ENCODE measurements around the gene PIH1D2. TPM values are rescaled to one million over a fixed set of nuclear protein-coding genes. Genes with fewer than 3 reads are reported as not detected.

The PIH1D2 gene
- total RNA-seq, 1 experiment from 2014 or later = 0.85 TPM

DNA sequence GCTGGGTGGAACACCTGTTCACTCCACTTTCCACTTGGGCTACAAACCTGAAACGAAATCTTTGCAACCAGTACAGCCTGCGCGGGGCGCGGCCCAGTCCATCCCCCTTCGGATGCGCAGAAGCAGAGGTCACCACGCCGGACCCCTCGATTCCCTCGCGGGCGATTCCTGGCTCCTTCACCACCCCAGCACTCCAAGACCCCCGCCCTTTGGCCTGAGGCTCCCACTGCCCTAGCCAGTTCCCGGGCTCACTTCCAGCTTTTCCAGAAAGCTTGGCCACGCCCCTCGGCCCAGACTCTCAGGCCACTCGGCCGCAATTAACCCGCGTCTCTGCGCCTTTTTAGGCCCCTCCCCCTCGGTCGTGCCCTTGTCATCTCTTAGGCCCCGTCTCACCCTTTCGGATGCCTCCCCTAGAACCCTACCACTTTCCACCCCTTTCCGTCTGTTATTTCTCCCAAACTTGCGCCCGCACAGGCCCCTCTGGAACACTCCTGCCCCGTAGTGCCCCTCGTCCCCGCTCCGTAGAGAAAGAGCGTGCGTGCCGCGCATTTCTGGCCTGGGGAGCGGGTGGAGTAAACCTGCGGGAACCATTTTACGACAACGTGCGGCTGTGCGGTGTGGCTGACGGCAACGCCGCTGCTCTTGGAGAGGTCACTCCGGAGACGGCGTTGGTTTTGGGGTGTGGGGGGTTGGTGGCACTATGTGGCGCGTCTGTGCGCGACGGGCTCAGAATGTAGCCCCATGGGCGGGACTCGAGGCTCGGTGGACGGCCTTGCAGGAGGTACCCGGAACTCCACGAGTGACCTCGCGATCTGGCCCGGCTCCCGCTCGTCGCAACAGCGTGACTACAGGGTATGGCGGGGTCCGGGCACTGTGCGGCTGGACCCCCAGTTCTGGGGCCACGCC lies 48.8 kb downstream of the PIH1D2 start, which contains the start of gene DLAT (continued):
- no peak for TF ChIP-seq TEAD4 (CRISPR knock-in tag; IDR thresholded peaks at IDR 0.05)
- no peak; the same call in none of the 2 replicates for TF ChIP-seq FOXP4 (CRISPR knock-in tag; IDR thresholded peaks at IDR 0.05)

GRCh38 chr11:112024178-112024772 lies 49.5 kb downstream of the PIH1D2 start:
- POLR2A ChIA-PET = no interaction called here

GRCh38 chr11:112023104-112023503 lies 50.7 kb downstream of the PIH1D2 start:
- ChIA-PET POLR2A (no interaction called here), CTCF (interaction anchor here (0.6 to 1.2 kb wide), 6 partner anchors 41 to 176 kb away, joined by 3 to 7 read pairs (median 4); no protein-coding TSS in a partner anchor)
- DNase-seq (ENCODE audit: low spot score) (no peak), ATAC-seq (no peak)
- no peaks in the 10 kb centered on the region for H3K9me3 Mint-ChIP-seq
- H3K27ac Mint-ChIP-seq = no peak overlapping the region
- no peaks in the 10 kb centered on the region for H3K27me3 Mint-ChIP-seq (ENCODE audit: low read depth)
- H3K36me3 Mint-ChIP-seq = peaks cover 12% of the 10 kb centered on the region
- peaks cover 13% of the 10 kb centered on the region for H3K4me1 Mint-ChIP-seq
- peak overlapping the region; percentile 40 for H3K4me3 Mint-ChIP-seq
- TF ChIP-seq TCF7 (CRISPR knock-in tag; IDR thresholded peaks at IDR 0.05; ENCODE audit: low read depth) = no peak
- TF ChIP-seq NFE2L1 (CRISPR knock-in tag; IDR thresholded peaks at IDR 0.05) = no peak
- no peak for TF ChIP-seq PRRX2 (CRISPR knock-in tag; IDR thresholded peaks at IDR 0.05)
- TF ChIP-seq OVOL2 (CRISPR knock-in tag; IDR thresholded peaks at IDR 0.05; ENCODE audit: borderline replicate concordance) = no peak
- no peak for TF ChIP-seq FOXP1 (CRISPR knock-in tag; IDR thresholded peaks at IDR 0.05; ENCODE audit: borderline replicate concordance)
- TF ChIP-seq, protein P1, sequence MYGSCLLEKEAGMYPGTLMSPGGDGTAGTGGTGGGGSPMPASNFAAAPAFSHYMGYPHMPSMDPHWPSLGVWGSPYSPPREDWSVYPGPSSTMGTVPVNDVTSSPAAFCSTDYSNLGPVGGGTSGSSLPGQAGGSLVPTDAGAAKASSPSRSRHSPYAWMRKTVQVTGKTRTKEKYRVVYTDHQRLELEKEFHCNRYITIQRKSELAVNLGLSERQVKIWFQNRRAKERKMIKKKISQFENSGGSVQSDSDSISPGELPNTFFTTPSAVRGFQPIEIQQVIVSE (CRISPR knock-in tag; IDR thresholded peaks at IDR 0.05; ENCODE audit: borderline replicate concordance) = no peak
- TF ChIP-seq ATF6 (CRISPR knock-in tag; IDR thresholded peaks at IDR 0.05) = no peak
- TF ChIP-seq ZNF423 (CRISPR knock-in tag; IDR thresholded peaks at IDR 0.05) = no peak
- TF ChIP-seq, protein P2, sequence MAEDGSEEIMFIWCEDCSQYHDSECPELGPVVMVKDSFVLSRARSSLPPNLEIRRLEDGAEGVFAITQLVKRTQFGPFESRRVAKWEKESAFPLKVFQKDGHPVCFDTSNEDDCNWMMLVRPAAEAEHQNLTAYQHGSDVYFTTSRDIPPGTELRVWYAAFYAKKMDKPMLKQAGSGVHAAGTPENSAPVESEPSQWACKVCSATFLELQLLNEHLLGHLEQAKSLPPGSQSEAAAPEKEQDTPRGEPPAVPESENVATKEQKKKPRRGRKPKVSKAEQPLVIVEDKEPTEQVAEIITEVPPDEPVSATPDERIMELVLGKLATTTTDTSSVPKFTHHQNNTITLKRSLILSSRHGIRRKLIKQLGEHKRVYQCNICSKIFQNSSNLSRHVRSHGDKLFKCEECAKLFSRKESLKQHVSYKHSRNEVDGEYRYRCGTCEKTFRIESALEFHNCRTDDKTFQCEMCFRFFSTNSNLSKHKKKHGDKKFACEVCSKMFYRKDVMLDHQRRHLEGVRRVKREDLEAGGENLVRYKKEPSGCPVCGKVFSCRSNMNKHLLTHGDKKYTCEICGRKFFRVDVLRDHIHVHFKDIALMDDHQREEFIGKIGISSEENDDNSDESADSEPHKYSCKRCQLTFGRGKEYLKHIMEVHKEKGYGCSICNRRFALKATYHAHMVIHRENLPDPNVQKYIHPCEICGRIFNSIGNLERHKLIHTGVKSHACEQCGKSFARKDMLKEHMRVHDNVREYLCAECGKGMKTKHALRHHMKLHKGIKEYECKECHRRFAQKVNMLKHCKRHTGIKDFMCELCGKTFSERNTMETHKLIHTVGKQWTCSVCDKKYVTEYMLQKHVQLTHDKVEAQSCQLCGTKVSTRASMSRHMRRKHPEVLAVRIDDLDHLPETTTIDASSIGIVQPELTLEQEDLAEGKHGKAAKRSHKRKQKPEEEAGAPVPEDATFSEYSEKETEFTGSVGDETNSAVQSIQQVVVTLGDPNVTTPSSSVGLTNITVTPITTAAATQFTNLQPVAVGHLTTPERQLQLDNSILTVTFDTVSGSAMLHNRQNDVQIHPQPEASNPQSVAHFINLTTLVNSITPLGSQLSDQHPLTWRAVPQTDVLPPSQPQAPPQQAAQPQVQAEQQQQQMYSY (CRISPR knock-in tag; IDR thresholded peaks at IDR 0.05) = no peak
- no peak for TF ChIP-seq ZNF281 (CRISPR knock-in tag; IDR thresholded peaks at IDR 0.05)
- TF ChIP-seq KAT7 (CRISPR knock-in tag; IDR thresholded peaks at IDR 0.05; ENCODE audit: borderline replicate concordance) = no peak
- no peak for TF ChIP-seq TP53 (CRISPR knock-in tag; IDR thresholded peaks at IDR 0.05)

More at GRCh38 chr11:112024178-112024772, 49.5 kb downstream of the PIH1D2 start:
- peak overlapping the region; percentile 99 for H3K27ac Mint-ChIP-seq
- no peaks in the 10 kb centered on the region for H3K9me3 Mint-ChIP-seq
- H3K36me3 Mint-ChIP-seq = peaks cover 19% of the 10 kb centered on the region
- DNase-seq (ENCODE audit: low spot score) (no peak), ATAC-seq (no peak; the same call in 1 of the 2 replicates)
- CTCF ChIA-PET = interaction anchor here (1.0 to 1.9 kb wide), 5 partner anchors 18 to 153 kb away, joined by 3 to 10 read pairs (median 4); partner anchors contain the start of gene ALG9
- TF ChIP-seq NFE2L1 (CRISPR knock-in tag; IDR thresholded peaks at IDR 0.05) = no peak
- TF ChIP-seq, protein P3, sequence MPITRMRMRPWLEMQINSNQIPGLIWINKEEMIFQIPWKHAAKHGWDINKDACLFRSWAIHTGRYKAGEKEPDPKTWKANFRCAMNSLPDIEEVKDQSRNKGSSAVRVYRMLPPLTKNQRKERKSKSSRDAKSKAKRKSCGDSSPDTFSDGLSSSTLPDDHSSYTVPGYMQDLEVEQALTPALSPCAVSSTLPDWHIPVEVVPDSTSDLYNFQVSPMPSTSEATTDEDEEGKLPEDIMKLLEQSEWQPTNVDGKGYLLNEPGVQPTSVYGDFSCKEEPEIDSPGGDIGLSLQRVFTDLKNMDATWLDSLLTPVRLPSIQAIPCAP (CRISPR knock-in tag; IDR thresholded peaks at IDR 0.05) = no peak
- TF ChIP-seq RELA (CRISPR knock-in tag; IDR thresholded peaks at IDR 0.05; ENCODE audit: borderline replicate concordance) = no peak
- TF ChIP-seq MXD4 (CRISPR knock-in tag; IDR thresholded peaks at IDR 0.05; ENCODE audit: borderline replicate concordance) = no peak
- H3K27me3 Mint-ChIP-seq (ENCODE audit: low read depth) = no peaks in the 10 kb centered on the region
- peaks cover 13% of the 10 kb centered on the region for H3K4me1 Mint-ChIP-seq
- H3K4me3 Mint-ChIP-seq = peak overlapping the region; percentile 98
